K562 (cell line): Measurements from ENCODE around the gene MT1E.

Experiments
- BCLAF1 ChIP-seq, 2 experiments: fragments of 450-650 bp in 1 of 2; IDR thresholded peaks; 2 replicates each; pipeline ENCODE4 v1.6.1; 2011 to 2017; ENCODE audit warnings: low read depth in 2 of 2, antibody characterized with exemption in 1 of 2, borderline replicate concordance in 1 of 2, low read length in 1 of 2, mild to moderate bottlenecking in 1 of 2, mixed read lengths in 1 of 2; ENCODE audit not compliant: control insufficient read depth in 1 of 2
- HDAC2 ChIP-seq: fragments of 450-650 bp; IDR thresholded peaks from 2 replicates; pipeline ENCODE4 v1.6.1; 2016; ENCODE audit warnings: mild to moderate bottlenecking
- JUNB ChIP-seq: fragments of 450-650 bp; formaldehyde crosslinking; conservative IDR thresholded peaks from 2 replicates; pipeline ENCODE4 v1.4.0; 2020; ENCODE audit warnings: mild to moderate bottlenecking
- MXI1 ChIP-seq: IDR thresholded peaks from 2 replicates; pipeline ENCODE4 v1.6.1; 2011; ENCODE audit warnings: low read depth, mild to moderate bottlenecking, improper control_type of control experiment, low read length

DNA sequence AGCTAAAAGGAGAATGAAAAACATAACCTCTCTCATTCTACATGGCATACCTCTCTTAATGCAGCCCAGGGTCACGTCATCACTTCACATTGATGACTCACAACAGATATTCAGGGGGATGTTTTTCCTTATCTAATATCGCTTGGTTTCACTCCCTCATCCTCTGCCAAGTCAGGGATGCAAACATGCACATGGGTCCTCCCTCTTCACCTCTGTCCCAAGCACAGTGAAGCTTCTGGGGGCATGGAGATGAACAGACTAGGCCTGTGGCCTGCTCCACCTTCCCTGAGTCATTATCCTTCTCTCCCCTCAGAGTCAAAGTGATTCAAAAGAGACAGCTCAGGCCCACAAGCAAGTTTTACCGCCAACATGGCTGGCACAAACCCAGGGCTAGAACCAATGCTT lies 19.5 kb upstream of the MT1E start:
- TF ChIP-seq BCLAF1 (IDR thresholded peaks at IDR 0.05; ENCODE audit: borderline replicate concordance in 1 of 2, control insufficient read depth in 1 of 2, low read depth in 2 of 2, low read length in 1 of 2) = no peak
- TF ChIP-seq HDAC2 = no peak
- peak; percentile 42; the same call in 1 of the 2 replicates for TF ChIP-seq JUNB (CRISPR knock-in tag)
- TF ChIP-seq MXI1 = no peak
